ENCODE results near the gene CRACDL. TPM values are rescaled to one million over a fixed set of nuclear protein-coding genes. Genes with fewer than 3 reads are reported as not detected.

The CRACDL gene
- total RNA-seq, 1 donor, result not detected

GRCh38 chr2:98884658-98885057, 51.4 kb downstream of the CRACDL start:
- no peaks in the 10 kb centered on the region for H4K20me1 ChIP-seq (ENCODE audit: insufficient read depth, low read length)
- no peak for TF ChIP-seq CTCF (IDR thresholded peaks at IDR 0.05; ENCODE audit: extremely low read depth, low read depth, low read length)
- H3K79me2 ChIP-seq (ENCODE audit: insufficient read depth, low read length), result no peaks in the 10 kb centered on the region
- H3K27ac ChIP-seq (ENCODE audit: low read depth, low read length), result no peak overlapping the region
- H2AFZ ChIP-seq (ENCODE audit: low read length), result no peak overlapping the region
- peaks cover 4% of the 10 kb centered on the region for H3K9me3 ChIP-seq (ENCODE audit: low read depth, low read length)
- no peaks in the 10 kb centered on the region for H3K36me3 ChIP-seq (ENCODE audit: insufficient read depth, low read length)
- H3K4me3 ChIP-seq (ENCODE audit: insufficient read depth, low read length), result no peak overlapping the region
- DNase-seq (ENCODE audit: insufficient read length, low spot score, missing footprints), result no peak
- no peak overlapping the region for H3K4me2 ChIP-seq (ENCODE audit: insufficient read depth, low read length)
- H3K27me3 ChIP-seq (ENCODE audit: insufficient read depth, low read length), result no peaks in the 10 kb centered on the region
- H3K4me1 ChIP-seq (ENCODE audit: insufficient read depth, low read length), result no peaks in the 10 kb centered on the region

- Histone ChIP-seq H3K79me2 (ENCODE audit: insufficient read depth, low read length) (no peaks in the 10 kb centered on the region), H3K9me3 (ENCODE audit: low read depth, low read length) (peaks cover 4% of the 10 kb centered on the region), H3K4me3 (ENCODE audit: insufficient read depth, low read length) (no peak overlapping the region), H3K27me3 (ENCODE audit: insufficient read depth, low read length) (no peaks in the 10 kb centered on the region), H3K4me2 (ENCODE audit: insufficient read depth, low read length) (no peak overlapping the region), H3K27ac (ENCODE audit: low read depth, low read length) (no peak overlapping the region), H4K20me1 (ENCODE audit: insufficient read depth, low read length) (no peaks in the 10 kb centered on the region), H2AFZ (ENCODE audit: low read length) (no peak overlapping the region), H3K36me3 (ENCODE audit: insufficient read depth, low read length) (no peaks in the 10 kb centered on the region), H3K4me1 (ENCODE audit: insufficient read depth, low read length) (no peaks in the 10 kb centered on the region)
- no peak for TF ChIP-seq CTCF (IDR thresholded peaks at IDR 0.05; ENCODE audit: extremely low read depth, low read depth, low read length)
- no peak for DNase-seq (ENCODE audit: insufficient read length, low spot score, missing footprints)
Observed at GRCh38 chr2:98883780-98884211, 52.2 kb downstream of the CRACDL start.

- H3K9me3 ChIP-seq (ENCODE audit: low read depth, low read length), result peaks cover 4% of the 10 kb centered on the region
- no peaks in the 10 kb centered on the region for H3K4me1 ChIP-seq (ENCODE audit: insufficient read depth, low read length)
- H3K79me2 ChIP-seq (ENCODE audit: insufficient read depth, low read length), result no peaks in the 10 kb centered on the region
- H3K36me3 ChIP-seq (ENCODE audit: insufficient read depth, low read length), result no peaks in the 10 kb centered on the region
- no peak for TF ChIP-seq CTCF (IDR thresholded peaks at IDR 0.05; ENCODE audit: extremely low read depth, low read depth, low read length)
- no peaks in the 10 kb centered on the region for H3K27me3 ChIP-seq (ENCODE audit: insufficient read depth, low read length)
- H3K27ac ChIP-seq (ENCODE audit: low read depth, low read length), result no peak overlapping the region
- H2AFZ ChIP-seq (ENCODE audit: low read length), result no peak overlapping the region
- no peak for DNase-seq (ENCODE audit: insufficient read length, low spot score, missing footprints)
- no peak overlapping the region for H3K4me3 ChIP-seq (ENCODE audit: insufficient read depth, low read length)
- no peaks in the 10 kb centered on the region for H4K20me1 ChIP-seq (ENCODE audit: insufficient read depth, low read length)
- H3K4me2 ChIP-seq (ENCODE audit: insufficient read depth, low read length), result no peak overlapping the region
Observed at GRCh38 chr2:98882971-98883779, 52.9 kb downstream of the CRACDL start.

GRCh38 chr2:98882368-98882767, 53.7 kb downstream of the CRACDL start:
- peaks cover 4% of the 10 kb centered on the region for H3K9me3 ChIP-seq (ENCODE audit: low read depth, low read length)
- no peaks in the 10 kb centered on the region for H3K4me1 ChIP-seq (ENCODE audit: insufficient read depth, low read length)
- H3K36me3 ChIP-seq (ENCODE audit: insufficient read depth, low read length), result no peaks in the 10 kb centered on the region
- no peak for TF ChIP-seq CTCF (IDR thresholded peaks at IDR 0.05; ENCODE audit: extremely low read depth, low read depth, low read length)
- H3K4me2 ChIP-seq (ENCODE audit: insufficient read depth, low read length), result no peak overlapping the region
- H3K27me3 ChIP-seq (ENCODE audit: insufficient read depth, low read length), result no peaks in the 10 kb centered on the region
- H2AFZ ChIP-seq (ENCODE audit: low read length), result no peak overlapping the region
- no peaks in the 10 kb centered on the region for H3K79me2 ChIP-seq (ENCODE audit: insufficient read depth, low read length)
- H3K4me3 ChIP-seq (ENCODE audit: insufficient read depth, low read length), result no peak overlapping the region
- no peak for DNase-seq (ENCODE audit: insufficient read length, low spot score, missing footprints)
- no peak overlapping the region for H3K27ac ChIP-seq (ENCODE audit: low read depth, low read length)
- H4K20me1 ChIP-seq (ENCODE audit: insufficient read depth, low read length), result no peaks in the 10 kb centered on the region

All from osteoblast (primary cell).